Stimulated activated CD8-positive, alpha-beta memory T cell treated with anti-CD3 and anti-CD28 coated beads, Interleukin-7, amount 100 ng/mL, for 24 hours (primary cell): ENCODE results near the gene SEMA3F.

Source experiments
- DNase-seq: peaks from one replicate; pipeline ENCODE4 v3.0.0-alpha.2; 2020; ENCODE audit warnings: low read depth

SEMA3F gene

DNA sequence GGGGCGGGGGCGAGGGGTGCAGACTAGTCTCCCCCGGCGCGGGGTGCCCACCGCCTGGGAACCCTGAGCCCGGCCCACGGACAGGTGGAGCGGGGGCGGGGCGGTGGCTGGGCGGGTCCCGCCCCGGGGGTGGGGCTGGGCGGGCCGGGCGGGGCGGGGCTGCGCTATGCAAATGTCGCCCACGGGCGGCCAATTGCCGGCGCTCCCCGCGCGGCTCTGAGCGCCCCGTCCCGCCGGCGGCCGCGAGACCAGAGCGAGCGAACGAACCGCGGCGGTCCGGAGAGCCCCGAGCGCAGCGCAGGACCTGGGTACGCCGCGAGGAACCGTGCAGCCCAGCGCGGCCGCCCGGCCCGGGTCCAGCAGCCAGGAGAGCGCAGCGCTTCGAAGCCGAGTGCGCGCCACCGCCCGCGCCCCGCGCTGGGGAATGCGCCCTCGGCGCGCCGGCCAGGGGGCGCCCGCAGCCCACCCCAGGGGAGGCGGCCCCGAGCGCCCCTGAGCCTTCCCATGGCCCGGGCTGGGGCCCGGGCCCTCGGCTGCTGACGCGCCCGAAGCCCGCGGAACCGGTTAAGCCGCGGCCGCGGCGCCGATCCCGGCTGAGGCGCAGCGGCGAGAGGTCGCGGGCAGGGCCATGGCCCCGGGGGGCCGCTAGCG is at the start of gene SEMA3F:
Gene SEMA3F (plus strand): TSS at position 485 of the 651 bp plus-strand sequence. CDS start 4,299 bp downstream, outside the sequence.
- DNase-seq: peak; percentile 4

DNA sequence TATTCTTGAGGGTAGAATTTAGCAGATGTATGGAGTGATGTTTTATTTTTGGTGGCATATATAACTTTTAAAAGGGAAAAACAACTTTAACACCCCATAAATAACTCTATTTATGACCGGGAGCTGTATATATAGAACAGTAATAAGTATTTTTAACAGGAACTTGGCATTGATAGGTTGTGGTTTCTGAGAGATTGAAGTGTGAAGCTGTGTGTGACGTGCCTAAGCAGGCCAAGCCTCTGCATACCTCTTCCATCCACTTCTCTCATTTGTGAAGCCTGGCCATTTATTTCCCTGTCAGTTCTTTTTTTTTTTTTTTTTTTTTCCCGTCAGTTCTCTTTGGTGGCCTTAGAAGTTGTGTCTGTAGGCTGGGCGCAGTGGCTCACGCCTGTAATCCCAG is 43.4 kb upstream of the SEMA3F start:
- no peak for DNase-seq

DNA sequence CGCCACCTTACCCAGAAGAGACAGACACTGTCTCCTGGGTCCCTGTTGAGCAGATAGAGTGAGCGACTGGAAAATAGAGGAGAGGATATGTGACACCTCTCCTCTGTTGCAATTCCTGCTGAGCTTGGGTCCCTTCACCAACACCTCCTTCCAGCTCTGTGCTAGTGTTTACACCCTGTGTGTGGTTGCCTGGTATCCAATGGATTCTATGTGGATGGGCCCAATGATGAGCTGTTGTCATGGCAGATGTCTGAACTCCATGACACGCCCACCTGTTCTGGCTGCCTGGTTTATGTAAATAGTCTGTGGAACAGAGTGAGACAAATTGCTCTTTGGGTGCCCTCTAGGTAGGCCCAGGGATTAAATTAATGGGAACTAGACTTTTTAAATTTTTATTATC is 42.7 kb upstream of the SEMA3F start:
- no peak for DNase-seq

DNA sequence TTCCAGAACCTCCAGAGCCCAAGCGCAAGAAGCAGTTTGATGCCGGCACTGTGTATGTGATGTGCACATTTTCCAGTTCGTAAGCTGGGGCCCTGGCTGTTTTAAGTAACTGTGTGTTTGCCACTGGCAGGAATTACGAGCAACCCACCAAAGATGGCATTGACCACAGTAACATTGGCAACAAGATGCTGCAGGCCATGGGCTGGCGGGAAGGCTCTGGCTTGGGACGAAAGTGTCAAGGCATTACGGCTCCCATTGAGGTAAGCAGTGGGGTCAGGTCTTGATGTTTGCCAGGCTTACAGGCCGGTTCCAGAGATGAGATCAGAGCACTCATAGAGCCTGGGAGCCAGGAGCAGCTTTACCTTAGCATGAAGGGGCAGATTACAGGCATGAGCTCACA is 38.0 kb upstream of the SEMA3F start:
- DNase-seq: no peak

DNA sequence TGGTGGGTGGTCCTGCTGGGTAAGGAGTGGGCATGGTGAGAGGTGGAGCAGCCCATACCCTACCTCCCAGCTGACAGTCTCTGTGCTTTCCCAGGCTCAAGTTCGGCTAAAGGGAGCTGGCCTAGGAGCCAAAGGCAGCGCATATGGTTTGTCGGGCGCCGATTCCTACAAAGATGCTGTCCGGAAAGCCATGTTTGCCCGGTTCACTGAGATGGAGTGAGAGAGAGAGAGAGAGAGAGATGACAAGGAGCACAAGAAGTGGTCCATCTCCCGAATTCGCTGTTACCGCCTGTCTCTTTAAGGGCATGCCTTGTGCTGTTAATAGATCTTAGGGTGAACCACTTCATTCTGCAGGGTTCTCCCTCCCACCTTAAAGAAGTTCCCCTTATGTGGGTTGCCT is 36.9 kb upstream of the SEMA3F start:
- DNase-seq: no peak

DNA sequence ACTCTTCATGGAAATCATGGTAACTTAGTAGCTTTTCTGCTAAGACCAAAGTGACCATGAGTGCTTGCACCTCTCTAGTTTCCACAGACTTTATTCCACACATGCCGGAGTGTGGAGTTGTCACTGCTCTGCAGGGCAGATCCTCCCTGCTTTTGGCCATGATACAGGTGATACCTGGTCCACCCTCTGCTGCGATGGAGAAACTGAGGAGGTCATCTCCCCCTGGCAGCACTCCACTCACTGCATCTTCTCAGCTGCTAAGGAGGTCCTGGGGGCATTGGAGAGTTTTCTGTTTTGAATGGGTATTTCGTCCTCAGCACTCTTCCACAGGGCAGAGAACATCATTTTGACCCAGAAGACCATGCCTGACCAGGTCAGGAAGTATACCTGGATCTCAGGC is 35.3 kb upstream of the SEMA3F start:
- no peak for DNase-seq

DNA sequence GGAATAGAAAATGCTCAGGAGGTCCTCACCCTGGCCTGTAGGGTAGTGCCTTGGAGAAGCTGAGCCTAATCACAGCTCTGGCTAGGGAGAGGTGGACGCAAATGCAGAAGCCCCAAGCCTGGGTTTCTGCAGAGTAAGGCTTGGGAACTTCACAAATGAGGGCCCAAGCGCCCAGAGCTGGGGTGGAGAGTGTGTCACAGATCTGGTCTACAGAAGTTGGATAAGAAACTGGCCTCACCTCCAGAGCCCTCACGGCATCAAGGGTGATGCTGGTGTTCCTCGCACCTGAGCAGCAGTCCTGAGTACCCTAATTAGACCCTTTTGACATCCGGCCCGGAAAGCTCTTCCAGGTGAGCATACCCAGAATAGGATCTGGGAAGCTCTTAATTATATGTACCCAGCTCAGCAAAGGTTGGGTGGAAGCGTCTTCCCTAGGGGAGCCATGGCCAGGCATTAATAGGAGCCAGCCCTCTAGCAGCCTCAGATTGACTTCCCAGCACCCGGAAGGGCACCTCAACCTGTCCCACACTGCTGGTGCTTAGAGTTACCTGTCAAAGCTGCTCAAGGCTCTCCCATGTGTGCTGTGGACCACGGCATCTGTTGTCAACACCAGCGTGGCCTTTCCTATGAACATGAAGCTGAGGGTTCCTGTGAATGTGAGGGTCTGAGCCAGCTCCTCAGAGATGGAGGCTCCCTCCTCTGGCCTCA is 34.6 kb upstream of the SEMA3F start:
- no peak for DNase-seq

DNA sequence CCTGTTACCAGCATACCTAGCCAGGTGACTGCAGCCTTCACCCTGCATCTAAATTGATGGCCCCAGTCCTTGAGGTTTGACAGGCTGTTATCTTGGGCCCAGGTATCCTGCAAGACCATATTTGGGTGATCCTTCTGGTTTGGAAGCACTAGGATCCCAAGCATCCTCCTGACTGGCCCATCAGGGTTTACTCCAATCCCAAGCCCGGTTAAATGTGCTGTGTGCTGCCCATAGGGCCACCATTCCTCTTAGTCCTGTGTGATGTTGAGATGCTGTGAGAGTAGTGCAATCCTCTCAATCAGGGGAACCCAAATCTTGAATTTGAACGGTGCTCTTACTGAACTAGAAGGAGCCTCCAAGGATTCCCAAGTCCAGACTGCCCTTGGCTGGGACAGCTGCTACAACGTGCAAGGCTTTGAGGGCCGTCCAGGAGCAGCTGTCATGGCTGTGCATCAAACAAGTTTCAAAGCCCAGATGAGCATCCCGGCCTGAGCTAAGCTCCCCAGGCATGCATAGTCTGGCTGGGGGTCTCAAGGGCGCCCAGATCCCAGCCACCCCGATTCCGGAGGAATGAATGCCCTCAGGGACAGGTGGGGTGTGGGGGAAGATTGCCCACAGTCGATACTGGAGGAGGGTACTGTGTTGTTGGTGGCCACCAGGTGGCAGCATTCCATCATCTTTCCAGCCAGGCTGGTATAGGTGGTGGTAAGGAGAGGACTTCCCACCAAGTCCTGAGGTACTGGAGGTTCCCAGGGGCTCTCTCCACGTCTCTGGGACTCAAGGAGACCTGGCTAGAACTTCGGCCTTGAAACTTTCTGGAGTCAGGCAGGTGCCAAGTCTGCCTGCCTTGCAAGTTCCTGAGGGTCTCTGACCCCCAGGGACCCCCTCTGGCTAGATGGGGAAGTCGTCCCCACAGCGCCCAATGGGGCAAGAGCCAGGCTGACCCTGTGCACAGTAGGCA is 33.8 kb upstream of the SEMA3F start:
- DNase-seq: peak; percentile 49

DNA sequence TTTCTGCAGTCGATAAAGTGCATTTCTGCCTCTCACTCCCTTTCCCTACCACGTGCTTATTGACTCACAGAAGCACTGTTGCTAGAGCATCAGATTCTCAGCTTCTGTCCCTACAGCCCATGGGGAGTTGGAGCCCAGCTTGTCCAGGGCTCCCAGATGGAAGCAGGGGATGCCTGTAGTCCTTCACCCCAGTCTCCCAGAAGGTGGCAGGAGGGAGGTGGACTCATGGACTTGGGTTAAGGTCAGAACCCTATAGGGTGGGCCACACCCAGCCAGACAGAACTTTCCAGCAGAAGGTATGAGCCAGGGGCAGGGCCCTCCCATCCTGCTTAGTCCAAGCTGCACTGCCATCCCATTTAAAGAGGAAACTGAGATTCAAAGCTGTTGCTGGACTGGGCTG is 33.1 kb upstream of the SEMA3F start:
- no peak for DNase-seq

DNA sequence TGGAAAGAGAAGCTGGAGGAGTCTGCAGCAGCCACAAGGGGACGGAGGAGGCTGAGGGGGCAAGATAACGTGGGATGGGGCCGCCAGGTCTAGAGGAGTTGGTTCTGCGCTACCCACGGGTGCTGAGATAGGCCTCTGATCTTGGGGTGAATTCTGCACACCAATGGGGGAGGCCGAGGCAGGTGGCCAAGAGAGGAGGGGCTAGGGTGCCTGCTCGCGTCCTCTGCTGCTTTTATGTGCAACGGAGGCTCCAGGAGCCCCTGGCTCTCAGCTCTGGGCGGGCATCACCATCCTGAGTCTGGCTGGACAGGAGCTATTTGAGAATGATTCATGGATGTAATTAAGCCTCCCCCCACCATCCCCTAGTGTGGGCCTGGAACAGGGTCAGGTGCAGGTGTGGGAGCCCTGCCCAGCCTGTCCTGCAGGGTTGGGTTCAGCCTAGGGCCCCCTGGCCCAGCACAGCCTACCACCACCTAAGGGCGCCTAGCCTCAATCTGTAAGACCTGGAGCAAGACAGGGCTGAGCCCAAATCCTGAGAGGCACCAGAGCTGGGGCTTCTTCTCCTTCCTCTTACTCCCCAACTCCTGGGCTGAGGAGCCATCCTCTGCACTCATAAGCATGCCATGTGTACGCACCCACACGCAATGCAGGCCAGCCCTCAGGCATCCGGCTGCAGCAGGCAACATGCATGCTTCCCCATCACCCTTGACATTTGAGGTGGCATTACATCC is 32.3 kb upstream of the SEMA3F start:
- DNase-seq: no peak

DNA sequence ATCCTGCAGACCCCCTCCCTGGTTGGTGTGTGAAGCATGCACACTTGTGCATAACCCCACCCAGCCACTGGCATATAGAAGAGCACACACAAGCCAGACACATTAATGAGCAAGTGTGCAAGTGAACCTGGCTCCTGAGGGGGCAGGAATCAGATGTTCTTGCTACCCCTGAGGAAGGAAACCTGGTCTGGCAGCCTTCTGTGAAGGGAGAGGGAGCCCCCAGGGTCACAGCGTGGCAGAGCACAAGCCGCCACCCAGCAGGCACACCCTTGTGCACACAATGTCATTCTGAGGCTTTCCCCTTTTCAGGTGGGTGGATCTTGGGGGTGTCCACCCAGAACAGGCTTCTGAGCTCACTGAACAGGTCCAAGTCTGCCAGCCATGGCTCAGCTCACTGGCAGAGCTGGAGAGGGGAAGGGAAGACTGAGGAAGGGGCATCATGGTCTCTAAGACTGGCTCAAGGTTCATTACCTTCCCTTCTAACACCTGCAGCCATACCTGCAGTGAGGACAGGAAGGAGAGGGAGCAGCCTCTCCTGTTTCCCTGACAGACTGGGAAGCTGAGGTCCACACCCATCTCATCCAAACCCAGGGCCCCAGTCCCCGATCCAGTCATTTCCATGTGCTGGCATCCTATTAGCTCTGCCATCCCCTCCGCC is 31.6 kb upstream of the SEMA3F start:
- no peak for DNase-seq

DNA sequence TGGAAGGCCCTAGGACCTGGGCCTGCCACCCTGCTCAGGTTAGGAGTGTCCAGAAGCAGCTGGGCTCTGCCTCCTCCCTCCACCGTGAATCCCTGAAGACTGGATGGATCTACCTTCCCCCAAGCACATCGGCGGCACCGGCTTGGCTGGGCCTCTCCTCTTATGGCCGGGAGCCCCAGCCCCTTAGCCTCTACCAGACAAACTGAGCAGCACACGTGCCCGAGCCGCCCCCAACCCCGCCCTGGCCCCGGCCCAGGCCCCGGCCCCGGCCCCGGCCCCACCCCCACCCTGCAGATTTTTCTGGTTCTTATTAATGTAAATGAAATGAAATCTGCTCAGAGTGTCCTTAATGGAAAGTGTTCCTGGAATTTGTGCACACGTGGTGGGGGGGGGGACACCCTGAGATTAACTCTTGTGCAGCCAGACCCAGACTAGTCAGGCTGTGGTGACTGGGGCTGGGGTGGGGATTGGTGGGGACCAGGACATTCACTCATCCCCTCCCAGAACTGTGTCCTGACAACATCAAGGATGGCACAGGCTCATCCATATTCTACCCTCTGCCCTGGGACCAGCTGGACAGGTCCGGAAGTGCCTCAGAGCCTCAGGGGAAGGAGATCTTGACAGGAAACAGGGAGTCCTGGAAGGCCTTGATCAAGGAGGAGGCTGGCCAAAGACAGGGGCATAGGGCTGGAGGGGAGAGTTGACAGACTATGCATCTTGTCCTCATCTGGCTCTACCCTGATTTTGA is 30.9 kb upstream of the SEMA3F start:
- DNase-seq: no peak

DNA sequence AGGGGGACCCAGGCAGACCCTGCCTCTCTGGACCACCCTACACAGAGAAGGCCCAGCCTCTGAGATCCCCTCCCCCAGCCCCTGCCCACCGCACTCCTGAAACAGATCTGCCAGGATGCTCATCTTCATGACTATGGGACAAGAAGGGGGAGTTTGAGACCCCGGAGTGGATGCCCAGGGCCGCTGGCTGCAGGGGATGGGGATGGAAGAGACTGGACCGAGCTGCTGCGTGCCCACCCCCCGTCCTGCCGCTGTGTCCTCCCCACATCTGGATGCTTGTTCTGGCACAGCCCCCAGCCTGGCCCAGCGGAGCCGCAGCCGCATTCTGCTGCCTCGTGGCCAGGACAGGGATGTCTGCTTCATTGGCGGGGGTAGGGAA is 30.3 kb upstream of the SEMA3F start:
- DNase-seq: no peak

DNA sequence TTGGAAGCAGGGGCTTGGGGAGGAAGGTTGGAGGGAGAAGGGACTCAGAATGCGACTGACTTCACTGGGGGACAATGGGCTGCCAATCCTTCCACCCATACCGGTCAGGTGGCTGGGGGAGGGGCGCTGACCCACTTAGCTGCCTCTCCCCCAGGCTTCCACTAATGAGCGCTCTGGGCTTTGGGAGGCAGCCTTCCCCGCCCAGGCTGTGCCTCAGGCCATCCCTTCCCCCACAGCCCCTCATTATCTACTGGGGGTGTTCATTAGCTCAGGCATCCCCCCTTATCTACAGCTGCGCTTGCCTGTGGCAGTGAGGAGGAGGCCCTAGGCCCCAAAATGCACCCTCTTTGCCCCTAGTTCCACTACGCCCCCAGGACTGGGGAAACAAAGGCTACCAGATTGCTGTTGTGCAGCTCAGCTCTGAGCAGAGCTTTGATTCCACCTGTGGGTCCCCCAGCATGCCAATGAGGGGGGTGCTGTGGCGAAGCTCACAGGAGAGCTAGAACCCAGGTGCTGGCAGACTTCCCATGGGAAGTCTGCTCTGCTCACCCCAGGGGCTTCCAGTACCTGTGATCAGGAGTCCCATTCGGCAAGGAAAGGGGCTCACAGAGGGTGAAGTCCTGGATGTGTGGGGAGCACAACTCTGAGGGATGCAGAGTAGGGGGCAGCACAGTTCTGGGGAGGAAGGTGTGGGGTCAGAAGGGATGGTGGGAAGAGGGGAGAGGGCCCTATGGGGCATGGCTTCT is 29.4 kb upstream of the SEMA3F start:
- DNase-seq: no peak

DNA sequence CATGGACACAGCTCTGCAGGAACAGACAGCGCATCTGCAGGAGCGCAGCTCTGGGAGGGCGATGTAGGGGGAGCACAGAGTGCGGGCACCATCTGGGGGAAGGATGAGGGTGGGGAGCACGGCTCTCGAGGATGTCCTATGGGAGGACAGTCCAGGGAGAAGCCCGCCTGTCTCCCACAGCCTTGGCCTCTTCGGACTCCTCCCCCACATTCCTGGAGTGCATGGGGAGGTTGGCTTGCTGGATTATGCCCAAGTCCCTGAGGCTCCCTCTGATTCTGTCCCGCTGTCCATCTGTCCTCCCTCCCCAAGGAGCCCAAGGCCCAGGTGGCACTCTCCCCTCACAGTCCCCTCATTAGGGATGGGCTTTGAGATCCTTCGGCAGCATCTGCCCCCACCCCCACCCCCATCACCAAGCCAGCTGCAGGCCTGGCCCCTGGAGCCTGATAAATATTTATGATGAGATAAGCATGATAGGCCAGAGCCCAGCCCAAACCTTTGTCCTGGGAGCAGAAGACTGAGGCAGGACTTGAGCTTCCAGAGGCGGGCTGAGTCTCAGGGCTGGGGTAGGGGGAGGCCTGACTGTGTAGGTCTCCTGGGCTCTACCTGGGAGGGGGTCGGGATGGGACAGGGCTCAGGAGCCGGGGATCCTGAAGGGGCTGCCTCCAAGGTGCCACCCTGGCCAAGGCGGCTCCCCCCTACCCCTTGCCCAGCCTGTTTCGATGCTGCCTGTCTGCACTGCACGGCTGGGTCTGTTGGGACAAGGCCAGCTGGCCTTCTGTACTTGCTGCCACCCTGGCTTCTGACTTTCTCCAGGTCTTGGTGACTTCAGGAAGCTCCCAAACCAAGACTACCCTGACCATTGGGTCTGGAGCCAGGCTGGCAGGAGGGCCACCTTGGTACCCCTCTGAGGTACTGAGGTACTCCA is 28.6 kb upstream of the SEMA3F start:
- no peak for DNase-seq

DNA sequence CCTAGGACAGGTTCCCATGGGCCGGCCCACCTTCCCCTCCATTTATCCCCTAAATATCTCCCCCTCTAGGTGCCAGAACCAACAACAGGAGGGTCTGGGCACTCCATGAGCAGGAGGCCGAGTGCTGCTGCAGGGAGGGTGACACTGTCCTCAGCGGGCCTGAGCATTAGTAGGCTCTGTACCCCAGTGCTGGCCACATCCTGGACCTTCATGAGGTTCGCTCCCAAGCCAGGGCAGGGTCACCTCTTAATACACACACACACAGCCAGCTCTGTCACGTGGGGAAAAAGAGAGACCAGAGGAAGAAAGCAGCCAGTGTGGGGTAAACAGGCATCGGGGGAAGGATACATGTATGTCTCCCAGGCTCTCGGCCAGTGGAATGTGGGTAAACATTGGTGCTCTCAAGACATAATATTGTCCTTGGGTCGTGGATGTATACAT is 27.9 kb upstream of the SEMA3F start:
- no peak for DNase-seq

DNA sequence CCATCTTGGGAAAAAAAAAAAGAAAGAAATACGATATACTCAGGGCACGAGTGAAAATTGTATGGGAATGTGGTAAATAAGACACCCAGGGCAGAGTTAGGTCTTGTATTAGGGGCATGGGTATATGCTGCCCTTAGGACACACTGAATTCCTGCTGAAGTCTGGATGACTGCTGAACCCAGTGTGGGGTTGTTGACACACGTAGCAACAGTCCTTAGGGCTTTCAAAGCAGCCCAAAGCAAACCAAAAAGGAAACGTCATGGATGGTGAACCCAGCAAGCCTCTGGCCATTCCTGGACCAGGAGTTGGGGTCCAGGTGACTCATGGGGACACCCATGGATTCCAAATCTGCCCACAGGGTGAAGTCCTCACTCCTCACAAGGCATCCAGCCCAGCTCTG is 27.1 kb upstream of the SEMA3F start:
- DNase-seq: no peak

DNA sequence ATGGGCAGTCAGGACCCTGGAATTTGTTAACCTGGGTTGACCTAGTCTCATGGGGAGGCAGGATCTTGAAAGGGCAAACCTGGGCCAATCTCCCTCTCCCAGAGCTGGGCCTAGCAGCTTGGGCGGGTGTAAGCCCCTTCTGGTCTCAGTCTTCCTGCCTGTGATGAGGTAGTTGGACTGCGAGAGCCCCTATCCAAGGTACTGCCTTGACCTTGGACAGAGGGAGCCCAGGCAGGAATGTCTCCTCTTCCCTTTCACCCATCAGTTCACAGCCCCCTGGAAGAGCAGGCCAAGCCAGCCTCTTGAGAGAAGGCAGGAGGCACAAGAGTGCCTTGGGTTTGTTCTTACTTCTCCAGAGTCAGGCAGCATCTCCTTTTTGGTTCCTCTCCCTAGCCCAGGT is 24.7 kb upstream of the SEMA3F start:
- DNase-seq: no peak
